ENCODE results near the gene SNAI1. TPM values are rescaled to one million over a fixed set of nuclear protein-coding genes. Genes with fewer than 3 reads are reported as not detected.

SNAI1 gene
- total RNA-seq, 4 donors from 2014 or later = 0.53 to 3.3 (median 1.4) TPM

DNA sequence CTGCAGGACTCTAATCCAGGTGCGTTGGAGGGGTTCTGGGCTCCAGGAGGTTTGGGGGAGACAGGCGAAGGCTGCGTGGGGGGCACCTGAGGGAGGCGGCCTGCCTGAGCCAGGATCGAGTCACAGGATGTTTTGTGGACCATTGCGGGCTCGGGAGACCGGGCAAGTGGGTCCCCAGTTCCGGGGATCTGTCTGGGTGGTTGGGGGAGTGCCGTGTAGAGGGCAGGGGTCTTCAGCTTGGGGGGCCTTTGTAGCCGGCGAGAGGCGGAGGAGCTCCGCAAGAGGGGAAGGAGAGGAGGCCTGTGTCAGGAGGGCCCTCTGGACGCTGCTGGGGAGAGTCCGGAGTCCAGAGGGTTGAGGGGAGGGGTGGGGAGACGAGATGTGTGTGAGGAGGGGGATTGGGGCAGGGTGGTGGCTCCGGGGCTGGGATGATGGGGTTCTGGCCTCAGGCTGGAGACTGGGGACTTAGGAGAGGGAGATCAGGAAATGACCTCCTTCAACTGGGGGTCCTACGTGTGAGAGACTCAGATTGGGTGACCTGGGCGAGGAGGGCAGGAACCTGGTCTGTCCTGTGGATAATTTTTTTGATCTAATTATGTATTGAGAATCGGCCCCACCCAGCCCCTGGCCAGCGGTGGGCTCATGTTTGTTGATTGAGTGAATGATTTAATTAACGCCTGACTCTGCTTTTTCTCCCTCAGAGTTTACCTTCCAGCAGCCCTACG, 505 bp downstream of the SNAI1 start:
- Histone ChIP-seq H3K27ac (peak overlapping the region; percentile 21 to 66 (median 58)), H3K4me1 (peaks cover 3 to 28% (median 15%) of the 10 kb centered on the region in 4 donors), H3K36me3 (no peaks in the 10 kb centered on the region), H3K9me3 (no peaks in the 10 kb centered on the region), H3K4me3 (peak overlapping the region; percentile 11 to 61 (median 51)), H3K27me3 (no peaks in the 10 kb centered on the region)
- TF ChIP-seq, protein P1, sequence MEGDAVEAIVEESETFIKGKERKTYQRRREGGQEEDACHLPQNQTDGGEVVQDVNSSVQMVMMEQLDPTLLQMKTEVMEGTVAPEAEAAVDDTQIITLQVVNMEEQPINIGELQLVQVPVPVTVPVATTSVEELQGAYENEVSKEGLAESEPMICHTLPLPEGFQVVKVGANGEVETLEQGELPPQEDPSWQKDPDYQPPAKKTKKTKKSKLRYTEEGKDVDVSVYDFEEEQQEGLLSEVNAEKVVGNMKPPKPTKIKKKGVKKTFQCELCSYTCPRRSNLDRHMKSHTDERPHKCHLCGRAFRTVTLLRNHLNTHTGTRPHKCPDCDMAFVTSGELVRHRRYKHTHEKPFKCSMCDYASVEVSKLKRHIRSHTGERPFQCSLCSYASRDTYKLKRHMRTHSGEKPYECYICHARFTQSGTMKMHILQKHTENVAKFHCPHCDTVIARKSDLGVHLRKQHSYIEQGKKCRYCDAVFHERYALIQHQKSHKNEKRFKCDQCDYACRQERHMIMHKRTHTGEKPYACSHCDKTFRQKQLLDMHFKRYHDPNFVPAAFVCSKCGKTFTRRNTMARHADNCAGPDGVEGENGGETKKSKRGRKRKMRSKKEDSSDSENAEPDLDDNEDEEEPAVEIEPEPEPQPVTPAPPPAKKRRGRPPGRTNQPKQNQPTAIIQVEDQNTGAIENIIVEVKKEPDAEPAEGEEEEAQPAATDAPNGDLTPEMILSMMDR (IDR thresholded peaks at IDR 0.05) = no peak
- no peak for TF ChIP-seq POLR2A (IDR thresholded peaks at IDR 0.05)
- DNase-seq = no peak

GRCh38 chr20:49983848-49984408, 1.1 kb downstream of the SNAI1 start:
- Histone ChIP-seq H3K27me3 (no peaks in the 10 kb centered on the region), H3K9me3 (no peaks in the 10 kb centered on the region), H3K4me1 (peaks cover 3 to 30% (median 15%) of the 10 kb centered on the region in 4 donors), H3K27ac (peak overlapping the region in 2 of 4 donors; percentile 21 to 66), H3K36me3 (no peaks in the 10 kb centered on the region), H3K4me3 (peak overlapping the region in 2 of 4 donors; percentile 46 to 56)
- DNase-seq = no peak
- TF ChIP-seq, protein P1 (IDR thresholded peaks at IDR 0.05) = no peak
- no peak for TF ChIP-seq POLR2A (IDR thresholded peaks at IDR 0.05)

GRCh38 chr20:49984426-49985153, 1.8 kb downstream of the SNAI1 start:
- Histone ChIP-seq H3K27me3 (no peaks in the 10 kb centered on the region), H3K27ac (peak overlapping the region in 1 of 4 donors; percentile 66), H3K4me1 (peaks cover 0 to 27% (median 13%) of the 10 kb centered on the region in 4 donors), H3K36me3 (no peaks in the 10 kb centered on the region), H3K9me3 (no peaks in the 10 kb centered on the region), H3K4me3 (peak overlapping the region in 1 of 4 donors; percentile 46)
- TF ChIP-seq, protein P1 (IDR thresholded peaks at IDR 0.05) = no peak
- TF ChIP-seq POLR2A (IDR thresholded peaks at IDR 0.05) = no peak
- DNase-seq = no peak

- H3K27ac ChIP-seq = no peak overlapping the region
- H3K4me3 ChIP-seq = peak overlapping the region in 1 of 4 donors; percentile 46
- H3K4me1 ChIP-seq = peaks cover 0 to 32% (median 13%) of the 10 kb centered on the region in 4 donors
- H3K27me3 ChIP-seq = no peaks in the 10 kb centered on the region
- H3K9me3 ChIP-seq = no peaks in the 10 kb centered on the region
- H3K36me3 ChIP-seq = no peaks in the 10 kb centered on the region
- DNase-seq = no peak
- TF ChIP-seq, protein P1 (IDR thresholded peaks at IDR 0.05) = no peak
- TF ChIP-seq POLR2A (IDR thresholded peaks at IDR 0.05) = no peak
Observed at GRCh38 chr20:49985157-49985556, 2.4 kb downstream of the SNAI1 start.

DNA sequence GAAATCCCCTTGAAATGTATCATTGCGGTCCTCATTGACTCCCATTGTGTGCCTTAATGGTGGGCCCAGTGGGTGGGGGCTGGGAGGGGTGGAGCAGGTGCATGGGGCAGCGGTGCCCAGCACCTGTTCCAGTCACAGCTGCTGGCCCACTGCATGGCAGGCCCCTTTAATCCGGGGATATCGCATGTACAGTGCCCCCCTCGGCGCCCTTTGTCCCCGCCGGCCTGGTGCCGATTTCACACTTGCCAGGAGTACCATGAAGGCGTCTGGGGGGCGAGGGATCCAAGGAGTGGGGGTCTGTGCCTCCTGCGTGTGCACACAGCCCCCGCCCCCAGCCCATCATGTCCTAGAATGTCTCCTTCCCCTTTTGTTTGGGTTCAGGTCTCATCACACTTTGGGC, 2.8 kb downstream of the SNAI1 start:
- Histone ChIP-seq H3K27ac (no peak overlapping the region), H3K9me3 (no peaks in the 10 kb centered on the region), H3K4me1 (peaks cover 0 to 37% (median 13%) of the 10 kb centered on the region in 4 donors), H3K4me3 (peak overlapping the region in 1 of 4 donors; percentile 46), H3K36me3 (no peaks in the 10 kb centered on the region), H3K27me3 (no peaks in the 10 kb centered on the region)
- no peak for DNase-seq
- no peak for TF ChIP-seq POLR2A (IDR thresholded peaks at IDR 0.05)
- TF ChIP-seq, protein P1 (IDR thresholded peaks at IDR 0.05) = no peak

All from Peyer's patch (tissue), 4 donors.